ENCODE results near the gene PAQR3.
A peak's percentile ranks its signal among the peaks of the same experiment; 100 is the strongest.

The PAQR3 gene

DNA sequence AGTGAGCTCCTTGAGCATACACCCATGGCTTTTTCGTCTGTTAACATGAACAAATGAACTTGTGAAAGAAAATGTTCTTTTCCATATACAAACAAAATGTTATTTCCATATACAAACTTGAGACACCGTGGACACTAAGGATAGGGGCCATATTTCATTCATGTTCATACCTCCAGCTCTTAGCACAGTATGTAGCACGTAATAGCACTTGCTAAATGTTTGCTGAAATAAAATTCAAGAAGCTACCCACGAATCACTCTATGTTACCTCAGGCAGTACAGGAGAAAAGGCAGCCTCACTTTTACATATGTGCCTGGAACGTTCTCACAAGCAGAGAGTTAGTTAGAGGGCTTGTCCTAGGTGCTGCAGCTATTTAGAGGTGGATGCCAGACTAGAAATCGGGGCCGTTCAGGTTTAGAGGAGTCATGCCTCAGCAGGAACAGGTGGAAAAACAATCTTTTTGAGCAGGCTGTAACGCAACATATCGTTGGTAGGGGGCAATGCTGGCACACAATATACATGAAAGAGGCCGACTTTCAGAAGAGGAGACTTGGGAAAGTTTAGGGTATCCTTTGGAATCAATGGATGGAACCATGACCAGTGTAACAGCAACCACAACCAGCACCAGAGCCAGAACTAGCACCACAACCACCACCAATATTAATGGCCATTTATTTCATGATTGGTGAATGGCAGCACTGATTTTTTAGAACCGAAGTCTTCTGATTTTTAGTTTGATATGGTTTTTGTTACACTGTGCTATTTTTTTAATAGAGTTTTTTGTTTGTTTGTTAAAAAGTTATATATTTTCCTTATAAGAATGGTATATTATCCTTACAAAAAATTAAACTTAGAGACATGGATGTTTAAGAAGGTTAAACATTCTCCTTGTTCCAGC is 14.8 kb upstream of the PAQR3 start:
- Histone ChIP-seq H2AFZ (no peak overlapping the region), H3K27ac (no peak overlapping the region), H3K9ac (no peak overlapping the region), H3K4me1 (no peaks in the 10 kb centered on the region), H3K36me3 (ENCODE audit: control insufficient read depth, insufficient read depth, low read length) (no peaks in the 10 kb centered on the region), H3K27me3 (ENCODE audit: control insufficient read depth, insufficient read depth, low read length) (no peaks in the 10 kb centered on the region), H3K79me2 (no peaks in the 10 kb centered on the region), H3K4me3 (ENCODE audit: low read depth, low read length) (no peak overlapping the region), H3K9me3 (ENCODE audit: control insufficient read depth, low read length) (no peaks in the 10 kb centered on the region), H3K4me2 (ENCODE audit: low read length) (no peak overlapping the region)
- TF ChIP-seq, protein P1, sequence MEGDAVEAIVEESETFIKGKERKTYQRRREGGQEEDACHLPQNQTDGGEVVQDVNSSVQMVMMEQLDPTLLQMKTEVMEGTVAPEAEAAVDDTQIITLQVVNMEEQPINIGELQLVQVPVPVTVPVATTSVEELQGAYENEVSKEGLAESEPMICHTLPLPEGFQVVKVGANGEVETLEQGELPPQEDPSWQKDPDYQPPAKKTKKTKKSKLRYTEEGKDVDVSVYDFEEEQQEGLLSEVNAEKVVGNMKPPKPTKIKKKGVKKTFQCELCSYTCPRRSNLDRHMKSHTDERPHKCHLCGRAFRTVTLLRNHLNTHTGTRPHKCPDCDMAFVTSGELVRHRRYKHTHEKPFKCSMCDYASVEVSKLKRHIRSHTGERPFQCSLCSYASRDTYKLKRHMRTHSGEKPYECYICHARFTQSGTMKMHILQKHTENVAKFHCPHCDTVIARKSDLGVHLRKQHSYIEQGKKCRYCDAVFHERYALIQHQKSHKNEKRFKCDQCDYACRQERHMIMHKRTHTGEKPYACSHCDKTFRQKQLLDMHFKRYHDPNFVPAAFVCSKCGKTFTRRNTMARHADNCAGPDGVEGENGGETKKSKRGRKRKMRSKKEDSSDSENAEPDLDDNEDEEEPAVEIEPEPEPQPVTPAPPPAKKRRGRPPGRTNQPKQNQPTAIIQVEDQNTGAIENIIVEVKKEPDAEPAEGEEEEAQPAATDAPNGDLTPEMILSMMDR (IDR thresholded peaks at IDR 0.05): no peak

DNA sequence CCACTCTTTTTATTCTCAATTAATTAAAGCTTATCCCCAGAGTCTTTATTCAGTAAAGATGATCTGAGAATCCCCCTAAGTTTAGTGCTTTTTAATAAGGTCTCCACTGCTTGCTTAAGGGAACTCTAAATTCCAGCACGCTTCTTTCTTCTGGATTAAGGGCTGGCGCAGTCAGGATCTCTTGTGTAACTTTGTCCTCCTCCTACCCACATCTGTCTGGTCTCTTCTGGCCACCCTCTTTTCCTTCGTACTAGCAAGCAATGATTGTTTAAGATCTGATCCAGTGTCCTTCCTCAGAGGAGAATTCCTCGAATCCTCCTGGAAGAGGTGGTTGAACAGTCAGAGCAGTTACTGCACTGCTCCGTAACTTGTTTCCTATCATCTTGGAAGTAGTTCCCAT is 14.0 kb upstream of the PAQR3 start:
- no peak overlapping the region for H3K4me3 ChIP-seq (ENCODE audit: low read depth, low read length)

DNA sequence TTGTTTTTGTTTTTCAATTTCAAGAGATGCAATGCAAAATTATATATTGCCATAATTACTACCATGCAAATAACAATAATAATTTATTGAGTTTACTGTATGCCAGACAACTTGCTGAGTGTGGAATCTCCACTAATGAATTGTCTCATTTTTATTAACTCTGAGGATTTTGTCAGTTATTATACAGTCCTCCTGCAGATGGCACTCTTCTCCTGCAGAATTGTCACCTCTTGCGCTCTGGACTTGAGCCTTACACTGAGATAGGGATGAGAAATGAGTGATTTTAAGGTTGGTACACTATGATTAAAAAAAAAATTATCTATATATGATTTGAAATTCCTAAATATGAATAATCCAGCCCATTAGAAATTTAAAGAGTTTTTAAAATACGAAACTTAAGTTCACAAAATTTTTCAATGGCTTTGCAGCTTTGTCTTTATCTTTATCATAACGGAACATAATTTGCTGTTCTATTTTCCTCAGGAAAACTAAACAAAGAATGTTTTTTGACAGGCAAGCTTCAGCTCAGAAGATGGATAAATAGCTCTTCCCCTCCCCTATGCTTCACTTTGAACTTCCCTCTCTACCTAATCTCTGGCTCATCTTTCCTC is 12.7 kb upstream of the PAQR3 start:
- Histone ChIP-seq H2AFZ (no peak overlapping the region), H3K4me2 (ENCODE audit: low read length) (no peak overlapping the region), H3K9ac (no peak overlapping the region), H3K36me3 (ENCODE audit: control insufficient read depth, insufficient read depth, low read length) (no peaks in the 10 kb centered on the region), H3K4me3 (ENCODE audit: low read depth, low read length) (no peak overlapping the region), H3K4me1 (no peaks in the 10 kb centered on the region), H3K27ac (no peak overlapping the region), H3K79me2 (no peaks in the 10 kb centered on the region), H3K9me3 (ENCODE audit: control insufficient read depth, low read length) (no peaks in the 10 kb centered on the region), H3K27me3 (ENCODE audit: control insufficient read depth, insufficient read depth, low read length) (no peaks in the 10 kb centered on the region)
- TF ChIP-seq, protein P1 (IDR thresholded peaks at IDR 0.05): peak; percentile 36

More for the DNA sequence above, 14.0 kb upstream of the PAQR3 start:
- TF ChIP-seq, protein P1 (IDR thresholded peaks at IDR 0.05): no peak
- Histone ChIP-seq H3K27me3 (ENCODE audit: control insufficient read depth, insufficient read depth, low read length) (no peaks in the 10 kb centered on the region), H3K36me3 (ENCODE audit: control insufficient read depth, insufficient read depth, low read length) (no peaks in the 10 kb centered on the region), H3K9ac (no peak overlapping the region), H3K27ac (no peak overlapping the region), H2AFZ (no peak overlapping the region), H3K9me3 (ENCODE audit: control insufficient read depth, low read length) (no peaks in the 10 kb centered on the region), H3K4me1 (no peaks in the 10 kb centered on the region), H3K79me2 (no peaks in the 10 kb centered on the region), H3K4me2 (ENCODE audit: low read length) (no peak overlapping the region)

DNA sequence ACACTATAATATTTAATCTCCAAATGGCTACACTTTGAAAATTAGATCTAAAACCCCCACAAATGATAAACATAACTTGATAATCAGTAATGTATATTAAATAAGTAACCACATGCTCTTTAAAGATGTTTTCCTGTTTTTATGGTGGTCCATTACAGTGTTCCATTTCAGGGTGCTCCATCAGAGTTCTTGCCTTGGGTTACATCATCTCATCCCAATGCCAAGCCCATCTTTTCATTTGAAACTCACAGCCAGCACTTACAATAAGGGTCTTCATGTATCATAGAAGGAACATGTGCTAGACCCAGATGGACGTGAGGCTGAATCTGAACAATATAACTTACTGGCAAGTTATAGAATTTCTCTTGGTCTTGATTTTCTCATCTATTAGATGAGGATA is 10.5 kb upstream of the PAQR3 start:
- H3K27me3 ChIP-seq (ENCODE audit: control insufficient read depth, insufficient read depth, low read length): no peaks in the 10 kb centered on the region
- no peak overlapping the region for H2AFZ ChIP-seq
- no peaks in the 10 kb centered on the region for H3K9me3 ChIP-seq (ENCODE audit: control insufficient read depth, low read length)
- no peaks in the 10 kb centered on the region for H3K4me1 ChIP-seq
- H3K79me2 ChIP-seq: no peaks in the 10 kb centered on the region
- no peak overlapping the region for H3K9ac ChIP-seq
- no peak overlapping the region for H3K4me2 ChIP-seq (ENCODE audit: low read length)
- TF ChIP-seq, protein P1 (IDR thresholded peaks at IDR 0.05): no peak
- H3K4me3 ChIP-seq (ENCODE audit: low read depth, low read length): no peak overlapping the region
- H3K27ac ChIP-seq: no peak overlapping the region
- H3K36me3 ChIP-seq (ENCODE audit: control insufficient read depth, insufficient read depth, low read length): no peaks in the 10 kb centered on the region

All from parathyroid adenoma (tissue), 2 donors.